GM23338 (cell line): ENCODE data around the gene TSPAN12. TPM values are rescaled to one million over a fixed set of nuclear protein-coding genes. Genes with fewer than 3 reads are reported as not detected.

ENCODE experiments used
- ATAC-seq: fragments of 200-7000 bp; cut with Tn5 transposase; 3 replicates; pipeline ENCODE4 v1.9.1; 2020
- DNase-seq: peaks from one replicate; pipeline ENCODE4 v3.0.0-alpha.2; 2015; ENCODE audit warnings: low spot score
- H2AFZ ChIP-seq: fragments of 200-600 bp; sonication (generic); 2 replicates; pipeline ENCODE4 v1.8.0; 2016; ENCODE audit warnings: antibody characterized with exemption, mild to moderate bottlenecking, moderate library complexity
- H3F3A ChIP-seq: fragments of 200-600 bp; sonication (generic); replicated peaks from 2 replicates; pipeline ENCODE4 v1.8.0; 2017; ENCODE audit warnings: antibody characterized with exemption, mixed run types, low read depth
- H3K27ac ChIP-seq: fragments of 200-600 bp; sonication (generic); 2 replicates; pipeline ENCODE4 v1.6.1; 2016; ENCODE audit warnings: low read depth
- H3K27me3 ChIP-seq: fragments of 200-600 bp; sonication (generic); 2 replicates; pipeline ENCODE4 v1.8.0; 2016; ENCODE audit warnings: mild to moderate bottlenecking, mixed run types, moderate library complexity; ENCODE audit not compliant: insufficient read depth
- H3K36me3 ChIP-seq: fragments of 200-600 bp; sonication (generic); 2 replicates; pipeline ENCODE4 v1.8.0; 2016; ENCODE audit warnings: mild to moderate bottlenecking; ENCODE audit not compliant: insufficient read depth
- H3K4me1 ChIP-seq: fragments of 200-600 bp; sonication (generic); 2 replicates; pipeline ENCODE4 v1.8.0; 2016; ENCODE audit warnings: mild to moderate bottlenecking, moderate library complexity; ENCODE audit not compliant: insufficient read depth
- H3K4me2 ChIP-seq: fragments of 200-600 bp; sonication (generic); 2 replicates; pipeline ENCODE4 v1.7.1; 2017; ENCODE audit warnings: mixed run types
- H3K4me3 ChIP-seq: fragments of 200-600 bp; sonication (generic); 2 replicates; pipeline ENCODE4 v1.6.1; 2016; ENCODE audit warnings: mixed run types
- H3K79me2 ChIP-seq: fragments of 200-600 bp; sonication (generic); replicated peaks from 2 replicates; pipeline ENCODE4 v1.8.0; 2017; ENCODE audit warnings: mild to moderate bottlenecking; ENCODE audit not compliant: insufficient read depth
- H3K9me2 ChIP-seq: fragments of 200-600 bp; sonication (generic); 2 replicates; pipeline ENCODE4 v1.8.0; 2017; ENCODE audit not compliant: insufficient read depth
- H4K20me1 ChIP-seq: fragments of 200-600 bp; sonication (generic); replicated peaks from 2 replicates; pipeline ENCODE4 v1.8.0; 2017; ENCODE audit warnings: mild to moderate bottlenecking; ENCODE audit not compliant: insufficient read depth
- H3K27ac Mint-ChIP-seq: 2 replicates; pipeline ENCODE4 v1.8.0; 2020; ENCODE audit warnings: inconsistent platforms, mild to moderate bottlenecking, moderate library complexity, mixed read lengths
- H3K27me3 Mint-ChIP-seq: 3 replicates; pipeline ENCODE4 v1.8.0; 2022; ENCODE audit warnings: low read depth, mild to moderate bottlenecking, moderate library complexity, mixed read lengths, inconsistent platforms; ENCODE audit not compliant: insufficient read depth, poor library complexity
- H3K36me3 Mint-ChIP-seq: 3 replicates; pipeline ENCODE4 v1.8.0; 2021; ENCODE audit warnings: low read depth, mild to moderate bottlenecking, inconsistent platforms, moderate library complexity, mixed read lengths
- H3K4me1 Mint-ChIP-seq: 3 replicates; pipeline ENCODE4 v1.8.0; 2020; ENCODE audit warnings: mild to moderate bottlenecking, inconsistent platforms, mixed read lengths
- H3K4me3 Mint-ChIP-seq: 3 replicates; pipeline ENCODE4 v1.8.0; 2021; ENCODE audit warnings: moderate library complexity, mild to moderate bottlenecking, inconsistent platforms, mixed read lengths
- H3K9me3 Mint-ChIP-seq: 3 replicates; pipeline ENCODE4 v1.8.0; 2020; ENCODE audit warnings: moderate library complexity, mild to moderate bottlenecking, inconsistent platforms, mixed read lengths
- CTCF ChIP-seq, 2 experiments: fragments of 200-600 bp in 1 of 2; sonication (generic) in 1 of 2; conservative IDR thresholded peaks; 2 replicates each; pipeline versions ENCODE4 v1.5.1 to v1.6.1; 2016 to 2017; ENCODE audit warnings: antibody characterized with exemption in 2 of 2, low read depth in 2 of 2, mild to moderate bottlenecking in 2 of 2, moderate library complexity in 1 of 2
- ETS1 ChIP-seq: IDR thresholded peaks from 2 replicates; pipeline ENCODE4 v1.6.1; 2016; ENCODE audit warnings: antibody characterized with exemption
- JUNB ChIP-seq: IDR thresholded peaks from one replicate; pipeline ENCODE4 v1.6.1; 2016; ENCODE audit warnings: antibody characterized with exemption; ENCODE audit not compliant: unreplicated experiment
- NANOG ChIP-seq: IDR thresholded peaks from 2 replicates; pipeline ENCODE4 v1.6.1; 2016; ENCODE audit warnings: antibody characterized with exemption, borderline replicate concordance
- POLR2AphosphoS5 ChIP-seq: IDR thresholded peaks from 2 replicates; pipeline ENCODE4 v1.6.1; 2016; ENCODE audit warnings: antibody characterized with exemption, low read depth
- REST ChIP-seq: IDR thresholded peaks from one replicate; pipeline ENCODE4 v1.6.1; 2018; ENCODE audit warnings: antibody characterized with exemption; ENCODE audit not compliant: unreplicated experiment
- STAT1 ChIP-seq: IDR thresholded peaks from one replicate; pipeline ENCODE4 v1.6.1; 2016; ENCODE audit warnings: antibody characterized with exemption; ENCODE audit not compliant: unreplicated experiment
- ZNF331 ChIP-seq: fragments of 250-450 bp; sonication (Bioruptor Pico); IDR thresholded peaks from 2 replicates; pipeline ENCODE4 v1.5.0; 2020; ENCODE audit warnings: low read depth, mild to moderate bottlenecking, moderate library complexity
- polyA plus RNA-seq: library from polyadenylated mRNA; unstranded; fragments of >200 nt; fragmentation: Nextera tagmentation; extraction: Ambion mirVana; gene quantifications from 2 replicates; pipeline ENCODE4 v1.2.1, GENCODE V29; 2016
- total RNA-seq: library from RNA; depleted of rRNA; stranded (reverse); fragments of >200 nt; shearing (Covaris generic); gene quantifications from 2 replicates; pipeline ENCODE4 v1.2.3, GENCODE V29; 2014
- TF ChIP-seq, protein P1 (sequence below): fragments of 250-450 bp; sonication (Bioruptor Pico); IDR thresholded peaks from 2 replicates; pipeline ENCODE4 v1.5.0; 2020; ENCODE audit warnings: mild to moderate bottlenecking, moderate library complexity

Gene TSPAN12
- total and polyA plus RNA-seq, 2 experiments from 2014 or later: 9.7 to 11.7 TPM

DNA sequence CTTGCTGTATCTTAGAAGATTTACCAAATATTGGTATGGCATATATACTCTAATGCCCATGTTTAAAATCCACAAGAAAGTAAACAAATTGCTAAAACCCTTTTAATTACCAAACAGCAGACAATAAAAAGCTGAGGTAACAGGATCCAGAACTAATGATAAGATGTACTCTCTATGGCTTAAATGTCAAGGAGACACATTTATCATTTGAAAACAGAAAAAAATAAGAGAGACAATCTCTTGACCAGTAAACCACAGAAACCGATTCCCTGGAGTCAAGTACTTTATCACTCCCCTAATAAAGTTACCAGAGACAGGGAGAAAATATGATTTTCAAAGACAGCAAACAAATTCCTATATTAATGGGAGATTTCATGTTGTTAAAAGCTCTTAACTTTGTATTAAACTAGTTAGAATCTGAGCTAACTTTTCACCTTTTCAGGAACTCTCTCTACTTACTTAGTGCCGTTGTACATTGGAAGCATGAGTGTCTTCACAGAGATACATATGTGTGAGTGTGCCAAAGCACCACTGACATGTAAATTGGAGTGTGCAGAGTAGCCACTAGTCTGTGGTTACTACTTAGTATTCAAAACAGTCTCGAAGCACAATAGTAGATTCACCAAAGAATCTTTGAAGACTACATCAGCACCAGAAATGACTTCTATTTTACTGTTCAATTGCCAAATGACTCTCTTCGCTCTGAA, 44.2 kb downstream of the TSPAN12 start:
- H3K27ac ChIP-seq: no peak overlapping the region
- Mint-ChIP-seq H3K27me3 (no peaks in the 10 kb centered on the region), H3K36me3 (peaks cover 3% of the 10 kb centered on the region; the same call in 2 of the 3 replicates), H3K4me1 (peaks cover 12% of the 10 kb centered on the region), H3K9me3 (no peaks in the 10 kb centered on the region), H3K4me3 (no peak overlapping the region), H3K27ac (no peak overlapping the region)
- H3K4me3 ChIP-seq: no peak overlapping the region
- no peaks in the 10 kb centered on the region for H3K79me2 ChIP-seq
- H3K36me3 ChIP-seq: no peaks in the 10 kb centered on the region
- no peak overlapping the region for H3K4me2 ChIP-seq
- ATAC-seq (no peak), DNase-seq (no peak)
- no peaks in the 10 kb centered on the region for H3K9me2 ChIP-seq
- H2AFZ ChIP-seq: no peak overlapping the region
- TF ChIP-seq NANOG (no peak), ETS1 (no peak), CTCF (conservative IDR thresholded peaks at IDR 0.05; ENCODE audit: low read depth in 2 of 2) (no peak), JUNB (no peak), POLR2AphosphoS5 (no peak), STAT1 (no peak), REST (no peak), ZNF331 (CRISPR knock-in tag) (no peak)
- TF ChIP-seq, protein P1, sequence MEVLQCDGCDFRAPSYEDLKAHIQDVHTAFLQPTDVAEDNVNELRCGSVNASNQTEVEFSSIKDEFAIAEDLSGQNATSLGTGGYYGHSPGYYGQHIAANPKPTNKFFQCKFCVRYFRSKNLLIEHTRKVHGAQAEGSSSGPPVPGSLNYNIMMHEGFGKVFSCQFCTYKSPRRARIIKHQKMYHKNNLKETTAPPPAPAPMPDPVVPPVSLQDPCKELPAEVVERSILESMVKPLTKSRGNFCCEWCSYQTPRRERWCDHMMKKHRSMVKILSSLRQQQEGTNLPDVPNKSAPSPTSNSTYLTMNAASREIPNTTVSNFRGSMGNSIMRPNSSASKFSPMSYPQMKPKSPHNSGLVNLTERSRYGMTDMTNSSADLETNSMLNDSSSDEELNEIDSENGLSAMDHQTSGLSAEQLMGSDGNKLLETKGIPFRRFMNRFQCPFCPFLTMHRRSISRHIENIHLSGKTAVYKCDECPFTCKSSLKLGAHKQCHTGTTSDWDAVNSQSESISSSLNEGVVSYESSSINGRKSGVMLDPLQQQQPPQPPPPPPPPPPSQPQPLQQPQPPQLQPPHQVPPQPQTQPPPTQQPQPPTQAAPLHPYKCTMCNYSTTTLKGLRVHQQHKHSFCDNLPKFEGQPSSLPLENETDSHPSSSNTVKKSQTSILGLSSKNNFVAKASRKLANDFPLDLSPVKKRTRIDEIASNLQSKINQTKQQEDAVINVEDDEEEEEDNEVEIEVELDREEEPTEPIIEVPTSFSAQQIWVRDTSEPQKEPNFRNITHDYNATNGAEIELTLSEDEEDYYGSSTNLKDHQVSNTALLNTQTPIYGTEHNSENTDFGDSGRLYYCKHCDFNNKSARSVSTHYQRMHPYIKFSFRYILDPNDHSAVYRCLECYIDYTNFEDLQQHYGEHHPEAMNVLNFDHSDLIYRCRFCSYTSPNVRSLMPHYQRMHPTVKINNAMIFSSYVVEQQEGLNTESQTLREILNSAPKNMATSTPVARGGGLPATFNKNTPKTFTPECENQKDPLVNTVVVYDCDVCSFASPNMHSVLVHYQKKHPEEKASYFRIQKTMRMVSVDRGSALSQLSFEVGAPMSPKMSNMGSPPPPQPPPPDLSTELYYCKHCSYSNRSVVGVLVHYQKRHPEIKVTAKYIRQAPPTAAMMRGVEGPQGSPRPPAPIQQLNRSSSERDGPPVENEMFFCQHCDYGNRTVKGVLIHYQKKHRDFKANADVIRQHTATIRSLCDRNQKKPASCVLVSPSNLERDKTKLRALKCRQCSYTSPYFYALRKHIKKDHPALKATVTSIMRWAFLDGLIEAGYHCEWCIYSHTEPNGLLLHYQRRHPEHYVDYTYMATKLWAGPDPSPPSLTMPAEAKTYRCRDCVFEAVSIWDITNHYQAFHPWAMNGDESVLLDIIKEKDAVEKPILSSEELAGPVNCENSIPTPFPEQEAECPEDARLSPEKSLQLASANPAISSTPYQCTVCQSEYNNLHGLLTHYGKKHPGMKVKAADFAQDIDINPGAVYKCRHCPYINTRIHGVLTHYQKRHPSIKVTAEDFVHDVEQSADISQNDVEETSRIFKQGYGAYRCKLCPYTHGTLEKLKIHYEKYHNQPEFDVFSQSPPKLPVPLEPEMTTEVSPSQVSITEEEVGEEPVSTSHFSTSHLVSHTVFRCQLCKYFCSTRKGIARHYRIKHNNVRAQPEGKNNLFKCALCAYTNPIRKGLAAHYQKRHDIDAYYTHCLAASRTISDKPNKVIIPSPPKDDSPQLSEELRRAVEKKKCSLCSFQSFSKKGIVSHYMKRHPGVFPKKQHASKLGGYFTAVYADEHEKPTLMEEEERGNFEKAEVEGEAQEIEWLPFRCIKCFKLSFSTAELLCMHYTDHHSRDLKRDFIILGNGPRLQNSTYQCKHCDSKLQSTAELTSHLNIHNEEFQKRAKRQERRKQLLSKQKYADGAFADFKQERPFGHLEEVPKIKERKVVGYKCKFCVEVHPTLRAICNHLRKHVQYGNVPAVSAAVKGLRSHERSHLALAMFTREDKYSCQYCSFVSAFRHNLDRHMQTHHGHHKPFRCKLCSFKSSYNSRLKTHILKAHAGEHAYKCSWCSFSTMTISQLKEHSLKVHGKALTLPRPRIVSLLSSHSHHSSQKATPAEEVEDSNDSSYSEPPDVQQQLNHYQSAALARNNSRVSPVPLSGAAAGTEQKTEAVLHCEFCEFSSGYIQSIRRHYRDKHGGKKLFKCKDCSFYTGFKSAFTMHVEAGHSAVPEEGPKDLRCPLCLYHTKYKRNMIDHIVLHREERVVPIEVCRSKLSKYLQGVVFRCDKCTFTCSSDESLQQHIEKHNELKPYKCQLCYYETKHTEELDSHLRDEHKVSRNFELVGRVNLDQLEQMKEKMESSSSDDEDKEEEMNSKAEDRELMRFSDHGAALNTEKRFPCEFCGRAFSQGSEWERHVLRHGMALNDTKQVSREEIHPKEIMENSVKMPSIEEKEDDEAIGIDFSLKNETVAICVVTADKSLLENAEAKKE (CRISPR knock-in tag): no peak
- no peaks in the 10 kb centered on the region for H3F3A ChIP-seq
- H3K4me1 ChIP-seq: peaks cover 13% of the 10 kb centered on the region
- no peaks in the 10 kb centered on the region for H3K27me3 ChIP-seq
- no peaks in the 10 kb centered on the region for H4K20me1 ChIP-seq
